Activated CD8-positive, alpha-beta T cell treated with anti-CD3 and anti-CD28 coated beads for 36 hours (primary cell): ENCODE results near the gene PTGR3. TPM values are rescaled to one million over a fixed set of nuclear protein-coding genes. Genes with fewer than 3 reads are reported as not detected.

Experiments used
- ATAC-seq: fragments of 200-7000 bp; cut with Tn5 transposase; one replicate; pipeline ENCODE4 v1.10.0; 2021; ENCODE audit warnings: mild to moderate bottlenecking, moderate library complexity
- CTCF ChIA-PET: fragments of 350-600 bp; sonication (Branson Sonifier 250); formaldehyde crosslinking; loops from one replicate; lab custom pipeline; 2021; ENCODE audit warnings: antibody characterized with exemption; lab: Charles Lee
- POLR2A ChIA-PET: fragments of 350-600 bp; sonication (Branson Sonifier 250); formaldehyde crosslinking; loops from one replicate; lab custom pipeline; 2021; ENCODE audit warnings: antibody characterized with exemption; lab: Charles Lee
- DNase-seq: peaks from one replicate; pipeline ENCODE4 v3.0.0-alpha.2; 2020
- H3K27ac Mint-ChIP-seq: one replicate; pipeline ENCODE4 v1.8.0; 2021; ENCODE audit warnings: mild to moderate bottlenecking, mixed read lengths
- H3K27me3 Mint-ChIP-seq: one replicate; pipeline ENCODE4 v1.8.0; 2021; ENCODE audit warnings: mixed read lengths
- H3K36me3 Mint-ChIP-seq: one replicate; pipeline ENCODE4 v1.8.0; 2021; ENCODE audit warnings: low read depth, mixed read lengths
- H3K4me1 Mint-ChIP-seq: one replicate; pipeline ENCODE4 v1.8.0; 2021; ENCODE audit warnings: low read depth, mixed read lengths
- H3K4me3 Mint-ChIP-seq: one replicate; pipeline ENCODE4 v1.8.0; 2021; ENCODE audit warnings: mild to moderate bottlenecking, moderate library complexity, mixed read lengths
- H3K9me3 Mint-ChIP-seq: one replicate; pipeline ENCODE4 v1.8.0; 2021; ENCODE audit warnings: mixed read lengths
- CTCF ChIP-seq: fragments of 200-600 bp; IDR thresholded peaks from one replicate; pipeline ENCODE4 v1.8.0; 2022; ENCODE audit warnings: antibody characterized with exemption, mild to moderate bottlenecking
- intact Hi-C: fragments of 100-400 bp; cut with micrococcal nuclease; formaldehyde crosslinking; loops from one replicate; pipeline ENCODE4 v1.10.0; 2022
- total RNA-seq, 2 experiments: library from RNA; stranded (reverse); gene quantifications; one replicate each; pipeline ENCODE4 v1.2.3, GENCODE V29; 2021

The PTGR3 gene
- total RNA-seq, 2 experiments from 2014 or later = 20.0 to 21.1 TPM

DNA sequence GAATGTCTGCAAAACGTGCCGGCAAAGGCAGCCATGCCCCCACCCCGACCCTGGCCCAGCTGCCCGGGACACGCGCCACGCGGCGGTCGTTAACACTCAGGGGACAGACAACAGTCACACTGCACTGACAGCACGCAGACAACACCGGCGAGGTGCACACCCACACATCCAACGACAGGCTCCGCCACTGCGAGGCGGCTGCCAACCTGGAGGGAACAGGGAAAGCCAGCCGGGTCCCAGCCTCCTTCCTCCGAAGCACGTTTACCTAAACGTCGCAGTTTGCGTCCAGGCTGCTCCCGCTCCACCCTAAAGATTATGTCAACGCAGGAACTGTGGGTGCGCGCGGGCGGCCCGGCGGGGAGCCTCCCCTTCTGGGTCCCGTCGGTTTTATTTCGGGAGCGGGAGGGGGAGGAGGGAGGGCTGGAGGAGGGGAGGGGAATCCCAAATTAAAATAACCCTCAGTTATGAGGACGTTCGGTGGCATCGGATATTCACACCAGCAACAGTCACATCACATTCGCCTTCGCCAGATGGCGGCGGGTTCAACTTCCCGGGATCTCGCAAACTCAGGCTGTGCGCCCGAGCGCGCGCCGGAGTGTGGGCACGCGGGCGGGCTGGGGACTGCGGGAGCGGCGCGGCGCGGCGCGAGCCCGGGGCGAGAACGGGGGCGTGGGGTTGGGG, 644 bp downstream of the PTGR3 start:
- H3K4me3 Mint-ChIP-seq = peak overlapping the region; percentile 94
- no peaks in the 10 kb centered on the region for H3K9me3 Mint-ChIP-seq
- DNase-seq = peak; percentile 57
- ATAC-seq = no peak
- no peak for TF ChIP-seq CTCF
- peaks cover 41% of the 10 kb centered on the region for H3K4me1 Mint-ChIP-seq
- ChIA-PET POLR2A (interaction anchor here (2.4 to 3.0 kb wide), 3 partner anchors 17 to 40 kb away, joined by 8 to 19 read pairs (median 10); no protein-coding TSS in a partner anchor), CTCF (no interaction called here)
- peak overlapping the region; percentile 87 for H3K27ac Mint-ChIP-seq
- intact Hi-C loops = loop anchor here (5.0 kb wide), 1 partner anchor 711 kb away; the partner anchor contains the start of gene CNDP2
- H3K36me3 Mint-ChIP-seq = peaks cover 10% of the 10 kb centered on the region
- H3K27me3 Mint-ChIP-seq = peaks cover 17% of the 10 kb centered on the region

DNA sequence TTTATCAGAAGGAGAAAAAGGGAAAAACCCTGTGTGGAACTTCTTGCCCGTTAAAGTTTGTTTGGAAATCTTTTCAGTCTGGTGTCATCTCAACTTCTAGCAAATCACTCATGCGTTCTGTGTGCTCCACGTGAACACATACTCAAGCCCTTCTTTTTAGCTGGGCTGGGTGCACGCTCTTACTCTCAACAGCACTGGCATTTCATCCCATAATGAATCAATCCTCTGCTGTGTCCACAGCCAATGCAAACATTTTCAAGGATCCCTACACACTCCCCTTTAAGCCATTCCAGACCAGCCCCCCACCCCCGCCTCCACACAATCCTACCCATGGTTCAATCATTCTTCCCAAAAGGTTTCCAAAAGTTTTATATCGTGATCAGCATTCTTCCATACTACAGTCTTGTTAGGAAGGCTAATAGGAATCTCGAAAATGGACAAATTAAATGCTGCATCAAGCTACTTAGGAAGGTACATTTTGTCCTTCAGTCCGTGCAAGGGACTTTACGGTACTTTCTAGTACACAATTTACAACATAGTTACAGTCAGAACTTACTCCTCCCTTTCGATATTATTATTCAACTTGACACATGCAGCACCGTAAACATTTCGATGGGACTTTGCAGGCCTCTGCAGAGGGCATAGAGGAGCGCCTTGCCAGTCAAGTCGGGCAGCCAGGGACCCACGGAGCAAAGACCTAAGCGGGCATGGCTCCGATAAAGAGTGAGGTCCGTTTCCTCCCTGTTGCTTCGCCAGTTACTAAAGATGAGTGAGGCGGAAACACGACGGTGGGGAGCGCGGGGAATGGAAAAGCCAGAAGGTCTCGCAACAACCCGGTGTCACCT, 1.4 kb downstream of the PTGR3 start:
- peak overlapping the region; percentile 94 for H3K4me3 Mint-ChIP-seq
- ATAC-seq (peak; percentile 10), DNase-seq (peak; percentile 56)
- TF ChIP-seq CTCF = no peak
- peak overlapping the region; percentile 87 for H3K27ac Mint-ChIP-seq
- peaks cover 33% of the 10 kb centered on the region for H3K4me1 Mint-ChIP-seq
- peaks cover 17% of the 10 kb centered on the region for H3K27me3 Mint-ChIP-seq
- H3K9me3 Mint-ChIP-seq = no peaks in the 10 kb centered on the region
- CTCF ChIA-PET = no interaction called here
- POLR2A ChIA-PET = interaction anchor here (2.4 kb wide), 1 partner anchor 38 kb away, joined by 8 read pairs; no protein-coding TSS in a partner anchor
- peaks cover 10% of the 10 kb centered on the region for H3K36me3 Mint-ChIP-seq
- intact Hi-C loops = loop anchor here (5.0 kb wide), 1 partner anchor 710 kb away; the partner anchor contains the start of gene CNDP2

DNA sequence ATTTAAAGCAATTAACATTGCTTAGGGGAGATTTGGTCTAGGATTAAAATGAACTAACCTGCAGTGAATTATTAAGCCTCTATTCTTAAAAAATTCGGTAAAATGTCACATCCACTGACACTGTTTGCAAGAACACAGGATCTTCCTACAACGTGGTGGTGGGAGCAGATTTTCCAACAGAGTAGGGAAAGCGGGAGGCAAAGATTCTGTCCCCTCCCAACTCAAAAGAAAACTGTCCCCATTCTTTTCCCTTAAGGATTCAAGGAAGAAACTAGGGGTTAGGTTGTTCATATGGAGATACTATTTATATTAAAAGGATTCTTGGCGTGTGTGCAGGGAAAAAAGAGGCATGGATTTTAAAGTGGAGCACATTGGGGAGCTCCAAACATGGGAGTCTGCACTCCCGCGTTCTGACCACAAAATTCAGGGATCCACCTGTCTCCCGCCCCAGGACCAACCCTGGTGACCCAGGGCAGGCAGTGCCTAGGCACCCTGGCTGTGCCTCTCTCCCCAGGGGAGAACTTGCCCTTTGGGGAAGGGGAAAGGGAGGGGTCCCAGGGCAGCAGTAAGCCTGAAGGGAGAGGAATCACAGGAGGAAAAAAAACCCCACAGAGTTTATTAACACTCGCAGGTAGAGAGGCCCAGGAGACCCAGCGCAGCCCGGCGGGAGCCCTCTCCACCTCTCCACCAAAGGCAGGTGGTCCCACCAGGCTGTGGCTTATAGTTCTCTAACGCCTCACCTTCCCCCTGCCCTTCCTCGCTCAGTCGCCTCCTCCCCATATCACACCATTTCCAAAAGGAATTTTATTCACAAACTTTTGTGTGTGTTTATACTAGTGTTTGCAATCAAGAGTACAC, 2.3 kb downstream of the PTGR3 start:
- Mint-ChIP-seq H3K36me3 (peaks cover 10% of the 10 kb centered on the region), H3K9me3 (no peaks in the 10 kb centered on the region), H3K27me3 (peaks cover 17% of the 10 kb centered on the region), H3K4me3 (peak overlapping the region; percentile 94), H3K27ac (no peak overlapping the region), H3K4me1 (peaks cover 31% of the 10 kb centered on the region)
- CTCF ChIA-PET = no interaction called here
- POLR2A ChIA-PET = no interaction called here
- no peak for TF ChIP-seq CTCF
- ATAC-seq (no peak), DNase-seq (no peak)
- intact Hi-C loops = loop anchor here (5.0 kb wide), 1 partner anchor 709 kb away; the partner anchor contains the start of gene CNDP2

- POLR2A ChIA-PET = no interaction called here
- CTCF ChIA-PET = interaction anchor here (1.4 kb wide), 1 partner anchor 582 kb away, joined by 3 read pairs; no protein-coding TSS in a partner anchor
- Mint-ChIP-seq H3K36me3 (peaks cover 9% of the 10 kb centered on the region), H3K4me1 (peaks cover 34% of the 10 kb centered on the region), H3K9me3 (no peaks in the 10 kb centered on the region), H3K27ac (no peak overlapping the region), H3K27me3 (peaks cover 17% of the 10 kb centered on the region), H3K4me3 (peak overlapping the region; percentile 67)
- ATAC-seq (no peak), DNase-seq (no peak)
- intact Hi-C loops = loop anchor here (5.0 kb wide), 1 partner anchor 708 kb away; the partner anchor contains the start of gene CNDP2
- TF ChIP-seq CTCF = no peak
Measured at GRCh38 chr18:75205514-75206132, 3.3 kb downstream of the PTGR3 start.
